ENCODE results near the gene TIPARP. TPM values are rescaled to one million over a fixed set of nuclear protein-coding genes. Genes with fewer than 3 reads are reported as not detected.
A peak's percentile ranks its signal among the peaks of the same experiment; 100 is the strongest.

TIPARP gene
- total and polyA plus RNA-seq, 2 of the 13 experiments (the other 11 are each of a cell fraction or from before 2014, with no cell fraction given) = 7.3 to 19.7 TPM

GRCh38 chr3:156749244-156749643 is 74.9 kb downstream of the TIPARP start (continued):
- TF ChIP-seq, protein P1, sequence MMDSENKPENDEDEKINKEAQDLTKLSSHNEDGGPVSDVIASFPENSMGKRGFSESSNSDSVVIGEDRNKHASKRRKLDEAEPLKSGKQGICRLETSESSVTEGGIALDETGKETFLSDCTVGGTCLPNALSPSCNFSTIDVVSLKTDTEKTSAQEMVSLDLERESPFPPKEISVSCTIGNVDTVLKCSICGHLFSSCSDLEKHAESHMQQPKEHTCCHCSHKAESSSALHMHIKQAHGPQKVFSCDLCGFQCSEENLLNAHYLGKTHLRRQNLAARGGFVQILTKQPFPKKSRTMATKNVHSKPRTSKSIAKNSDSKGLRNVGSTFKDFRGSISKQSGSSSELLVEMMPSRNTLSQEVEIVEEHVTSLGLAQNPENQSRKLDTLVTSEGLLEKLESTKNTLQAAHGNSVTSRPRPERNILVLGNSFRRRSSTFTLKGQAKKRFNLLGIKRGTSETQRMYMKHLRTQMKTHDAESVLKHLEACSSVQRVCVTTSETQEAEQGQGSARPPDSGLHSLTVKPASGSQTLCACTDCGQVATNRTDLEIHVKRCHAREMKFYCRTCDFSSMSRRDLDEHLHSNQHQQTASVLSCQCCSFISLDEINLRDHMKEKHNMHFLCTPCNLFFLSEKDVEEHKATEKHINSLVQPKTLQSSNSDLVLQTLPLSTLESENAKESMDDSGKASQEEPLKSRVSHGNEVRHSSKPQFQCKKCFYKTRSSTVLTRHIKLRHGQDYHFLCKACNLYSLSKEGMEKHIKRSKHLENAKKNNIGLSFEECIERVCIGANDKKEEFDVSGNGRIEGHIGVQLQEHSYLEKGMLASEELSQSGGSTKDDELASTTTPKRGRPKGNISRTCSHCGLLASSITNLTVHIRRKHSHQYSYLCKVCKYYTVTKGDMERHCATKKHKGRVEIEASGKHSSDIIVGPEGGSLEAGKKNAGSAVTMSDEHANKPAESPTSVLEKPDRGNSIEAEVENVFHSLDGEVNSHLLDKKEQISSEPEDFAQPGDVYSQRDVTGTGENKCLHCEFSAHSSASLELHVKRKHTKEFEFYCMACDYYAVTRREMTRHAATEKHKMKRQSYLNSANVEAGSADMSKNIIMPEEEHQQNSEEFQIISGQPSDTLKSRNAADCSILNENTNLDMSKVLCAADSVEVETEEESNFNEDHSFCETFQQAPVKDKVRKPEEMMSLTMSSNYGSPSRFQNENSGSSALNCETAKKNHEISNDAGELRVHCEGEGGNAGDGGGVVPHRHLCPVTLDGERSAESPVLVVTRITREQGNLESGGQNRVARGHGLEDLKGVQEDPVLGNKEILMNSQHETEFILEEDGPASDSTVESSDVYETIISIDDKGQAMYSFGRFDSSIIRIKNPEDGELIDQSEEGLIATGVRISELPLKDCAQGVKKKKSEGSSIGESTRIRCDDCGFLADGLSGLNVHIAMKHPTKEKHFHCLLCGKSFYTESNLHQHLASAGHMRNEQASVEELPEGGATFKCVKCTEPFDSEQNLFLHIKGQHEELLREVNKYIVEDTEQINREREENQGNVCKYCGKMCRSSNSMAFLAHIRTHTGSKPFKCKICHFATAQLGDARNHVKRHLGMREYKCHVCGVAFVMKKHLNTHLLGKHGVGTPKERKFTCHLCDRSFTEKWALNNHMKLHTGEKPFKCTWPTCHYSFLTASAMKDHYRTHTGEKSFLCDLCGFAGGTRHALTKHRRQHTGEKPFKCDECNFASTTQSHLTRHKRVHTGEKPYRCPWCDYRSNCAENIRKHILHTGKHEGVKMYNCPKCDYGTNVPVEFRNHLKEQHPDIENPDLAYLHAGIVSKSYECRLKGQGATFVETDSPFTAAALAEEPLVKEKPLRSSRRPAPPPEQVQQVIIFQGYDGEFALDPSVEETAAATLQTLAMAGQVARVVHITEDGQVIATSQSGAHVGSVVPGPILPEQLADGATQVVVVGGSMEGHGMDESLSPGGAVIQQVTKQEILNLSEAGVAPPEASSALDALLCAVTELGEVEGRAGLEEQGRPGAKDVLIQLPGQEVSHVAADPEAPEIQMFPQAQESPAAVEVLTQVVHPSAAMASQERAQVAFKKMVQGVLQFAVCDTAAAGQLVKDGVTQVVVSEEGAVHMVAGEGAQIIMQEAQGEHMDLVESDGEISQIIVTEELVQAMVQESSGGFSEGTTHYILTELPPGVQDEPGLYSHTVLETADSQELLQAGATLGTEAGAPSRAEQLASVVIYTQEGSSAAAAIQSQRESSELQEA (CRISPR knock-in tag; IDR thresholded peaks at IDR 0.05; ENCODE audit: not compliant biosample characterization) = no peak
- TF ChIP-seq ZNF20 (CRISPR knock-in tag; IDR thresholded peaks at IDR 0.05) = no peak
- no peak for TF ChIP-seq ZFAT (CRISPR knock-in tag; conservative IDR thresholded peaks at IDR 0.05)
- 0 out of 2 replicates have a peak, but pooled peaks have one; percentile 23 for TF ChIP-seq GATAD2A (CRISPR knock-in tag; IDR thresholded peaks at IDR 0.05)
- no peak for TF ChIP-seq ZNF713 (CRISPR knock-in tag; IDR thresholded peaks at IDR 0.05)
- TF ChIP-seq, protein P2, sequence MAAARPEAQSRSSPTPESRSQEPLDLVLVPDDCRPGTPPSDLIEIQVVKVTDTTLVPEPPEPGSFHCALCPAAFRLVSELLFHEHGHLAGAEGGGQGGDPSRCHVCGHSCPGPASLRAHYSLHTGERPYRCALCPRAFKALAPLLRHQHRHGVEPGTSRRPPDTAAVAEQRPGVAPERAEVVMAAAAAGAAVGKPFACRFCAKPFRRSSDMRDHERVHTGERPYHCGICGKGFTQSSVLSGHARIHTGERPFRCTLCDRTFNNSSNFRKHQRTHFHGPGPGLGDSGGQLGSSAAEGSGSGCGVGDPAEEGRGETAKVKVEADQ (CRISPR knock-in tag; IDR thresholded peaks at IDR 0.05; ENCODE audit: borderline replicate concordance) = no peak
- no peak for TF ChIP-seq ZNF101 (CRISPR knock-in tag; IDR thresholded peaks at IDR 0.05; ENCODE audit: borderline replicate concordance, low read depth)
- no peak for TF ChIP-seq BRF2 (CRISPR knock-in tag; IDR thresholded peaks at IDR 0.05)
- no peak for TF ChIP-seq GZF1 (CRISPR knock-in tag; IDR thresholded peaks at IDR 0.05)
- no peak for TF ChIP-seq PHB2 (IDR thresholded peaks at IDR 0.05; ENCODE audit: partially characterized antibody)
- TF ChIP-seq ISL2 (CRISPR knock-in tag; IDR thresholded peaks at IDR 0.05) = 0 out of 2 replicates have a peak, but pooled peaks have one; percentile 13
- TF ChIP-seq, protein P3, sequence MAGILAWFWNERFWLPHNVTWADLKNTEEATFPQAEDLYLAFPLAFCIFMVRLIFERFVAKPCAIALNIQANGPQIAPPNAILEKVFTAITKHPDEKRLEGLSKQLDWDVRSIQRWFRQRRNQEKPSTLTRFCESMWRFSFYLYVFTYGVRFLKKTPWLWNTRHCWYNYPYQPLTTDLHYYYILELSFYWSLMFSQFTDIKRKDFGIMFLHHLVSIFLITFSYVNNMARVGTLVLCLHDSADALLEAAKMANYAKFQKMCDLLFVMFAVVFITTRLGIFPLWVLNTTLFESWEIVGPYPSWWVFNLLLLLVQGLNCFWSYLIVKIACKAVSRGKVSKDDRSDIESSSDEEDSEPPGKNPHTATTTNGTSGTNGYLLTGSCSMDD (CRISPR knock-in tag; IDR thresholded peaks at IDR 0.05) = no peak
- no peak for TF ChIP-seq ZFP36L2 (CRISPR knock-in tag; IDR thresholded peaks at IDR 0.05)
- TF ChIP-seq, protein P4, sequence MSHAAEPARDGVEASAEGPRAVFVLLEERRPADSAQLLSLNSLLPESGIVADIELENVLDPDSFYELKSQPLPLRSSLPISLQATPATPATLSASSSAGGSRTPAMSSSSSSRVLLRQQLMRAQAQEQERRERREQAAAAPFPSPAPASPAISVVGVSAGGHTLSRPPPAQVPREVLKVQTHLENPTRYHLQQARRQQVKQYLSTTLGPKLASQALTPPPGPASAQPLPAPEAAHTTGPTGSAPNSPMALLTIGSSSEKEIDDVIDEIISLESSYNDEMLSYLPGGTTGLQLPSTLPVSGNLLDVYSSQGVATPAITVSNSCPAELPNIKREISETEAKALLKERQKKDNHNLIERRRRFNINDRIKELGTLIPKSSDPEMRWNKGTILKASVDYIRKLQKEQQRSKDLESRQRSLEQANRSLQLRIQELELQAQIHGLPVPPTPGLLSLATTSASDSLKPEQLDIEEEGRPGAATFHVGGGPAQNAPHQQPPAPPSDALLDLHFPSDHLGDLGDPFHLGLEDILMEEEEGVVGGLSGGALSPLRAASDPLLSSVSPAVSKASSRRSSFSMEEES (CRISPR knock-in tag; IDR thresholded peaks at IDR 0.05) = 0 out of 2 replicates have a peak, but pooled peaks have one; percentile 43
- TF ChIP-seq KMT2B (CRISPR knock-in tag; IDR thresholded peaks at IDR 0.05) = no peak
- TF ChIP-seq, protein P5, sequence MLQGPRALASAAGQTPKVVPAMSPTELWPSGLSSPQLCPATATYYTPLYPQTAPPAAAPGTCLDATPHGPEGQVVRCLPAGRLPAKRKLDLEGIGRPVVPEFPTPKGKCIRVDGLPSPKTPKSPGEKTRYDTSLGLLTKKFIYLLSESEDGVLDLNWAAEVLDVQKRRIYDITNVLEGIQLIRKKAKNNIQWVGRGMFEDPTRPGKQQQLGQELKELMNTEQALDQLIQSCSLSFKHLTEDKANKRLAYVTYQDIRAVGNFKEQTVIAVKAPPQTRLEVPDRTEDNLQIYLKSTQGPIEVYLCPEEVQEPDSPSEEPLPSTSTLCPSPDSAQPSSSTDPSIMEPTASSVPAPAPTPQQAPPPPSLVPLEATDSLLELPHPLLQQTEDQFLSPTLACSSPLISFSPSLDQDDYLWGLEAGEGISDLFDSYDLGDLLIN (CRISPR knock-in tag; IDR thresholded peaks at IDR 0.05; ENCODE audit: borderline replicate concordance) = no peak
- TF ChIP-seq ZNF563 (CRISPR knock-in tag; IDR thresholded peaks at IDR 0.05) = no peak
